ENCODE measurements around the gene VPS18. TPM values are rescaled to one million over a fixed set of nuclear protein-coding genes. Genes with fewer than 3 reads are reported as not detected.
A peak's percentile ranks its signal among the peaks of the same experiment; 100 is the strongest.

VPS18 gene
- total and polyA plus RNA-seq, 2 experiments from 2014 or later = 5.9 to 42.5 TPM

DNA sequence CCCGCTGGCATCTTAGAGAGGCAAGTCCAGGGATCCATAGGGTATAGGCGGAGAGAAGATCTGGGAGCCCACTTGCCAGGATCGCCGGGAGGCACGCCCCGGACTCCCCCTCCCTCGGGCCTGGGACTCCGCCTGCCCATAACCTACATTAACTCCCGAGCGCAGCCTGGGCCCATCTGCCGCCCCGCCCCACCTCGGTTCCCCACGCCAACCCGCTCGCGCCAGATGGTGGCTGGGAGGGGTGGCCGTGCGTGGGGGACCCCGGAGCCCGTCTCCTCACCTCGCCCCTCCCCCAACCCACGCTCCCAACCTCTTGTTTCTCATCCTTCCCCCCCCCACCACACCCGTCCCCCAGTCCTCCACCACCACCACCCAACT, 33.2 kb downstream of the VPS18 start:
- H3K27me3 ChIP-seq (ENCODE audit: insufficient read depth) = peaks cover 100% of the 10 kb centered on the region
- peak overlapping the region; percentile 99 for H3K4me2 ChIP-seq
- Mint-ChIP-seq H3K4me1 (peaks cover 41% of the 10 kb centered on the region), H3K36me3 (ENCODE audit: low read depth) (no peaks in the 10 kb centered on the region; the same call in 2 of the 3 replicates), H3K4me3 (peak overlapping the region; percentile 67), H3K27ac (no peak overlapping the region), H3K9me3 (no peaks in the 10 kb centered on the region; the same call in 2 of the 3 replicates), H3K27me3 (ENCODE audit: insufficient read depth, low read depth, poor library complexity) (peaks cover 100% of the 10 kb centered on the region)
- peaks cover 19% of the 10 kb centered on the region for H3F3A ChIP-seq (replicated peaks; ENCODE audit: low read depth)
- DNase-seq (ENCODE audit: low spot score) = peak; percentile 56
- no peaks in the 10 kb centered on the region for H3K36me3 ChIP-seq (ENCODE audit: insufficient read depth)
- H3K4me3 ChIP-seq = peak overlapping the region; percentile 88
- no peaks in the 10 kb centered on the region for H3K9me2 ChIP-seq (ENCODE audit: insufficient read depth)
- H3K4me1 ChIP-seq (ENCODE audit: insufficient read depth) = peaks cover 23% of the 10 kb centered on the region
- no peak overlapping the region for H3K27ac ChIP-seq (ENCODE audit: low read depth)
- H4K20me1 ChIP-seq (replicated peaks; ENCODE audit: insufficient read depth) = peaks cover 16% of the 10 kb centered on the region; the same call in 1 of the 2 replicates
- no peaks in the 10 kb centered on the region for H3K79me2 ChIP-seq (replicated peaks; ENCODE audit: insufficient read depth)
- no peak for ATAC-seq
- no peak for TF ChIP-seq CREB1 (CRISPR knock-in tag; IDR thresholded peaks at IDR 0.05; ENCODE audit: low read depth)
- no peak for TF ChIP-seq POLR2AphosphoS5 (IDR thresholded peaks at IDR 0.05; ENCODE audit: low read depth)
- TF ChIP-seq NANOG (IDR thresholded peaks at IDR 0.05; ENCODE audit: borderline replicate concordance) = no peak
- TF ChIP-seq, protein P1, sequence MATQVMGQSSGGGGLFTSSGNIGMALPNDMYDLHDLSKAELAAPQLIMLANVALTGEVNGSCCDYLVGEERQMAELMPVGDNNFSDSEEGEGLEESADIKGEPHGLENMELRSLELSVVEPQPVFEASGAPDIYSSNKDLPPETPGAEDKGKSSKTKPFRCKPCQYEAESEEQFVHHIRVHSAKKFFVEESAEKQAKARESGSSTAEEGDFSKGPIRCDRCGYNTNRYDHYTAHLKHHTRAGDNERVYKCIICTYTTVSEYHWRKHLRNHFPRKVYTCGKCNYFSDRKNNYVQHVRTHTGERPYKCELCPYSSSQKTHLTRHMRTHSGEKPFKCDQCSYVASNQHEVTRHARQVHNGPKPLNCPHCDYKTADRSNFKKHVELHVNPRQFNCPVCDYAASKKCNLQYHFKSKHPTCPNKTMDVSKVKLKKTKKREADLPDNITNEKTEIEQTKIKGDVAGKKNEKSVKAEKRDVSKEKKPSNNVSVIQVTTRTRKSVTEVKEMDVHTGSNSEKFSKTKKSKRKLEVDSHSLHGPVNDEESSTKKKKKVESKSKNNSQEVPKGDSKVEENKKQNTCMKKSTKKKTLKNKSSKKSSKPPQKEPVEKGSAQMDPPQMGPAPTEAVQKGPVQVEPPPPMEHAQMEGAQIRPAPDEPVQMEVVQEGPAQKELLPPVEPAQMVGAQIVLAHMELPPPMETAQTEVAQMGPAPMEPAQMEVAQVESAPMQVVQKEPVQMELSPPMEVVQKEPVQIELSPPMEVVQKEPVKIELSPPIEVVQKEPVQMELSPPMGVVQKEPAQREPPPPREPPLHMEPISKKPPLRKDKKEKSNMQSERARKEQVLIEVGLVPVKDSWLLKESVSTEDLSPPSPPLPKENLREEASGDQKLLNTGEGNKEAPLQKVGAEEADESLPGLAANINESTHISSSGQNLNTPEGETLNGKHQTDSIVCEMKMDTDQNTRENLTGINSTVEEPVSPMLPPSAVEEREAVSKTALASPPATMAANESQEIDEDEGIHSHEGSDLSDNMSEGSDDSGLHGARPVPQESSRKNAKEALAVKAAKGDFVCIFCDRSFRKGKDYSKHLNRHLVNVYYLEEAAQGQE (IDR thresholded peaks at IDR 0.05; ENCODE audit: unreplicated experiment) = no peak
- TF ChIP-seq, protein P2, sequence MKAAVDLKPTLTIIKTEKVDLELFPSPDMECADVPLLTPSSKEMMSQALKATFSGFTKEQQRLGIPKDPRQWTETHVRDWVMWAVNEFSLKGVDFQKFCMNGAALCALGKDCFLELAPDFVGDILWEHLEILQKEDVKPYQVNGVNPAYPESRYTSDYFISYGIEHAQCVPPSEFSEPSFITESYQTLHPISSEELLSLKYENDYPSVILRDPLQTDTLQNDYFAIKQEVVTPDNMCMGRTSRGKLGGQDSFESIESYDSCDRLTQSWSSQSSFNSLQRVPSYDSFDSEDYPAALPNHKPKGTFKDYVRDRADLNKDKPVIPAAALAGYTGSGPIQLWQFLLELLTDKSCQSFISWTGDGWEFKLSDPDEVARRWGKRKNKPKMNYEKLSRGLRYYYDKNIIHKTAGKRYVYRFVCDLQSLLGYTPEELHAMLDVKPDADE (IDR thresholded peaks at IDR 0.05) = no peak
- no peak for TF ChIP-seq ZNF331 (CRISPR knock-in tag; IDR thresholded peaks at IDR 0.05; ENCODE audit: low read depth)
- no peak for TF ChIP-seq EZH2 (IDR thresholded peaks at IDR 0.05; ENCODE audit: low read depth, unreplicated experiment)
- TF ChIP-seq JUNB (IDR thresholded peaks at IDR 0.05; ENCODE audit: unreplicated experiment) = no peak
- no peak for TF ChIP-seq ZNF114 (CRISPR knock-in tag; IDR thresholded peaks at IDR 0.05)
- no peak for TF ChIP-seq STAT1 (IDR thresholded peaks at IDR 0.05; ENCODE audit: unreplicated experiment)
- TF ChIP-seq, protein P3, sequence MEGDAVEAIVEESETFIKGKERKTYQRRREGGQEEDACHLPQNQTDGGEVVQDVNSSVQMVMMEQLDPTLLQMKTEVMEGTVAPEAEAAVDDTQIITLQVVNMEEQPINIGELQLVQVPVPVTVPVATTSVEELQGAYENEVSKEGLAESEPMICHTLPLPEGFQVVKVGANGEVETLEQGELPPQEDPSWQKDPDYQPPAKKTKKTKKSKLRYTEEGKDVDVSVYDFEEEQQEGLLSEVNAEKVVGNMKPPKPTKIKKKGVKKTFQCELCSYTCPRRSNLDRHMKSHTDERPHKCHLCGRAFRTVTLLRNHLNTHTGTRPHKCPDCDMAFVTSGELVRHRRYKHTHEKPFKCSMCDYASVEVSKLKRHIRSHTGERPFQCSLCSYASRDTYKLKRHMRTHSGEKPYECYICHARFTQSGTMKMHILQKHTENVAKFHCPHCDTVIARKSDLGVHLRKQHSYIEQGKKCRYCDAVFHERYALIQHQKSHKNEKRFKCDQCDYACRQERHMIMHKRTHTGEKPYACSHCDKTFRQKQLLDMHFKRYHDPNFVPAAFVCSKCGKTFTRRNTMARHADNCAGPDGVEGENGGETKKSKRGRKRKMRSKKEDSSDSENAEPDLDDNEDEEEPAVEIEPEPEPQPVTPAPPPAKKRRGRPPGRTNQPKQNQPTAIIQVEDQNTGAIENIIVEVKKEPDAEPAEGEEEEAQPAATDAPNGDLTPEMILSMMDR (conservative IDR thresholded peaks at IDR 0.05; ENCODE audit: low read depth in 2 of 2) = no peak
- TF ChIP-seq EZH2phosphoT487 (IDR thresholded peaks at IDR 0.05; ENCODE audit: unreplicated experiment) = no peak
- TF ChIP-seq, protein P4, sequence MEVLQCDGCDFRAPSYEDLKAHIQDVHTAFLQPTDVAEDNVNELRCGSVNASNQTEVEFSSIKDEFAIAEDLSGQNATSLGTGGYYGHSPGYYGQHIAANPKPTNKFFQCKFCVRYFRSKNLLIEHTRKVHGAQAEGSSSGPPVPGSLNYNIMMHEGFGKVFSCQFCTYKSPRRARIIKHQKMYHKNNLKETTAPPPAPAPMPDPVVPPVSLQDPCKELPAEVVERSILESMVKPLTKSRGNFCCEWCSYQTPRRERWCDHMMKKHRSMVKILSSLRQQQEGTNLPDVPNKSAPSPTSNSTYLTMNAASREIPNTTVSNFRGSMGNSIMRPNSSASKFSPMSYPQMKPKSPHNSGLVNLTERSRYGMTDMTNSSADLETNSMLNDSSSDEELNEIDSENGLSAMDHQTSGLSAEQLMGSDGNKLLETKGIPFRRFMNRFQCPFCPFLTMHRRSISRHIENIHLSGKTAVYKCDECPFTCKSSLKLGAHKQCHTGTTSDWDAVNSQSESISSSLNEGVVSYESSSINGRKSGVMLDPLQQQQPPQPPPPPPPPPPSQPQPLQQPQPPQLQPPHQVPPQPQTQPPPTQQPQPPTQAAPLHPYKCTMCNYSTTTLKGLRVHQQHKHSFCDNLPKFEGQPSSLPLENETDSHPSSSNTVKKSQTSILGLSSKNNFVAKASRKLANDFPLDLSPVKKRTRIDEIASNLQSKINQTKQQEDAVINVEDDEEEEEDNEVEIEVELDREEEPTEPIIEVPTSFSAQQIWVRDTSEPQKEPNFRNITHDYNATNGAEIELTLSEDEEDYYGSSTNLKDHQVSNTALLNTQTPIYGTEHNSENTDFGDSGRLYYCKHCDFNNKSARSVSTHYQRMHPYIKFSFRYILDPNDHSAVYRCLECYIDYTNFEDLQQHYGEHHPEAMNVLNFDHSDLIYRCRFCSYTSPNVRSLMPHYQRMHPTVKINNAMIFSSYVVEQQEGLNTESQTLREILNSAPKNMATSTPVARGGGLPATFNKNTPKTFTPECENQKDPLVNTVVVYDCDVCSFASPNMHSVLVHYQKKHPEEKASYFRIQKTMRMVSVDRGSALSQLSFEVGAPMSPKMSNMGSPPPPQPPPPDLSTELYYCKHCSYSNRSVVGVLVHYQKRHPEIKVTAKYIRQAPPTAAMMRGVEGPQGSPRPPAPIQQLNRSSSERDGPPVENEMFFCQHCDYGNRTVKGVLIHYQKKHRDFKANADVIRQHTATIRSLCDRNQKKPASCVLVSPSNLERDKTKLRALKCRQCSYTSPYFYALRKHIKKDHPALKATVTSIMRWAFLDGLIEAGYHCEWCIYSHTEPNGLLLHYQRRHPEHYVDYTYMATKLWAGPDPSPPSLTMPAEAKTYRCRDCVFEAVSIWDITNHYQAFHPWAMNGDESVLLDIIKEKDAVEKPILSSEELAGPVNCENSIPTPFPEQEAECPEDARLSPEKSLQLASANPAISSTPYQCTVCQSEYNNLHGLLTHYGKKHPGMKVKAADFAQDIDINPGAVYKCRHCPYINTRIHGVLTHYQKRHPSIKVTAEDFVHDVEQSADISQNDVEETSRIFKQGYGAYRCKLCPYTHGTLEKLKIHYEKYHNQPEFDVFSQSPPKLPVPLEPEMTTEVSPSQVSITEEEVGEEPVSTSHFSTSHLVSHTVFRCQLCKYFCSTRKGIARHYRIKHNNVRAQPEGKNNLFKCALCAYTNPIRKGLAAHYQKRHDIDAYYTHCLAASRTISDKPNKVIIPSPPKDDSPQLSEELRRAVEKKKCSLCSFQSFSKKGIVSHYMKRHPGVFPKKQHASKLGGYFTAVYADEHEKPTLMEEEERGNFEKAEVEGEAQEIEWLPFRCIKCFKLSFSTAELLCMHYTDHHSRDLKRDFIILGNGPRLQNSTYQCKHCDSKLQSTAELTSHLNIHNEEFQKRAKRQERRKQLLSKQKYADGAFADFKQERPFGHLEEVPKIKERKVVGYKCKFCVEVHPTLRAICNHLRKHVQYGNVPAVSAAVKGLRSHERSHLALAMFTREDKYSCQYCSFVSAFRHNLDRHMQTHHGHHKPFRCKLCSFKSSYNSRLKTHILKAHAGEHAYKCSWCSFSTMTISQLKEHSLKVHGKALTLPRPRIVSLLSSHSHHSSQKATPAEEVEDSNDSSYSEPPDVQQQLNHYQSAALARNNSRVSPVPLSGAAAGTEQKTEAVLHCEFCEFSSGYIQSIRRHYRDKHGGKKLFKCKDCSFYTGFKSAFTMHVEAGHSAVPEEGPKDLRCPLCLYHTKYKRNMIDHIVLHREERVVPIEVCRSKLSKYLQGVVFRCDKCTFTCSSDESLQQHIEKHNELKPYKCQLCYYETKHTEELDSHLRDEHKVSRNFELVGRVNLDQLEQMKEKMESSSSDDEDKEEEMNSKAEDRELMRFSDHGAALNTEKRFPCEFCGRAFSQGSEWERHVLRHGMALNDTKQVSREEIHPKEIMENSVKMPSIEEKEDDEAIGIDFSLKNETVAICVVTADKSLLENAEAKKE (CRISPR knock-in tag; IDR thresholded peaks at IDR 0.05) = no peak
- H2AFZ ChIP-seq = no peak overlapping the region
